Esophagus muscularis mucosa (tissue), 3 donors: ENCODE results near the gene VGLL4.

Experiments used
- CTCF ChIP-seq, 3 experiments: fragments of 200-600 bp in 2 of 3; fragments of 450-650 bp in 1 of 3; sonication (generic) in 2 of 3; IDR thresholded peaks; one replicate each; pipeline ENCODE4 v1.5.1; 2017 to 2019; ENCODE audit warnings: antibody characterized with exemption in 3 of 3, mild to moderate bottlenecking in 2 of 3, moderate library complexity in 1 of 3
- POLR2AphosphoS5 ChIP-seq, 2 donors: sonication (generic); formaldehyde crosslinking; IDR thresholded peaks; one replicate each; pipeline ENCODE4 v1.6.1; 2017; ENCODE audit warnings: antibody characterized with exemption in 2 of 2

- TF ChIP-seq CTCF (IDR thresholded peaks at IDR 0.05), result peak; percentile 59 to 63 (median 62)
- no peak for TF ChIP-seq POLR2AphosphoS5 (IDR thresholded peaks at IDR 0.05)
Measured at GRCh38 chr3:11651900-11652299, 8.2 kb upstream of the VGLL4 start.
